ENCODE measurements around the gene GRK3.

The GRK3 gene

DNA sequence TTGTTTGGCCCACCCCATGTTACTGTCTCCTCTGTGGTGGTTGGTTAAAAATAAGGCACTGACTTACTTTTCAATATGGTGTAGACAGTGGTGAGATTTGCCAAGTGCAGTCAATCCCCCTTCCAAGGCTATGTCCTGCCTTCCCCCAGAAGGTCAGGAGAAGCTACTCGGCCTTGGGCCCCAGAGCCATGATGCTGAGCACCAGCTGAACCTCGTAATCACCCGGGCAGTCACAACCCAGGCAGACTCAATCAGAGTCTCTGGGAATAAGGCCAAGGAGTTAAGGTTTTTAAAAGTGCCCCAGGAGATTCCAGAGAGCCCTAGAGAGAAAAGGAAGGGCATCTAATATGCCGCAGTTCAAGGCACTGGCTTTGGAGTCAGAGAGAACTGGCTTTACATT lies 201.3 kb downstream of the GRK3 start:
- no peak for FAIRE-seq
- DNase-seq (ENCODE audit: extremely low spot score, insufficient read length, low read depth): no peak

DNA sequence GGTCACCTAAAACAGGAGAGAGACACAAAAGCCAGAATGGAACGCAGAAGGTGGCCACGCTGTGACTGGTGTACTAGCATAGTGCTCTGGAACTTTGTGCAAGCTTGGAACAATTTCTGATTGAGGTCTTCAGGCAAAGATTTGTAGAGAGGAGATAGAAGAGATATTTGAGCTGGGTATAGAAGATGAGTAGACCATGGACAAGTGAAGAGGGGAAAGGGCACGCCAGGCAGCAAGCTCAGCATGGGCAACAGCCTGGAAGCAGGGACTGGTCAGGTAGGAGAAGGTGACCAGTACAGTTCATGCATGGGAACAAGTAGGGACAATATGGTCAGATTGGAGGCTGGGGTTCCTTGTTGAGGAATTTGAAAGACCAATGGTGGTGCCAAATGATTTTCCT lies 201.9 kb downstream of the GRK3 start:
- FAIRE-seq (no peak), DNase-seq (ENCODE audit: extremely low spot score, insufficient read length, low read depth) (no peak)

DNA sequence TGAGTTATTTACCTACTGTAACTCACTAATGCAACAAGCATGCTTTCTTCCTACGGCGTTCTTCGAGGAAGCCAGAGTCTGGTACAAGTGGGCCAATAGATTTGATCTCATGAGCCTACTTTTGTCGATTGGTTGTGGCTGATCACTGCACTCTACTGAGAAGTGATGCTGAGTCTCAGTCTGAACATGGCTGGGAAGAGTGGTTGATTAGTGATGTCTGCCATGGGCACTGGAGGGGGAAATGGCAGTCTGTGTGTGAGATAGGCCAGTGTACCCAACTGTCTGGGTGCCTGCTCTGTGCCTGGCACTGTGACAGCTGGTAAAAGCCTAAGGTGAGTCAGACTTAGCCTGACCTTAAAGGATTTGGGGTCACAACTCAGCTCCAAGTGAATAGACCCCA lies 205.9 kb downstream of the GRK3 start:
- DNase-seq (ENCODE audit: extremely low spot score, insufficient read length, low read depth) (no peak), FAIRE-seq (no peak)

DNA sequence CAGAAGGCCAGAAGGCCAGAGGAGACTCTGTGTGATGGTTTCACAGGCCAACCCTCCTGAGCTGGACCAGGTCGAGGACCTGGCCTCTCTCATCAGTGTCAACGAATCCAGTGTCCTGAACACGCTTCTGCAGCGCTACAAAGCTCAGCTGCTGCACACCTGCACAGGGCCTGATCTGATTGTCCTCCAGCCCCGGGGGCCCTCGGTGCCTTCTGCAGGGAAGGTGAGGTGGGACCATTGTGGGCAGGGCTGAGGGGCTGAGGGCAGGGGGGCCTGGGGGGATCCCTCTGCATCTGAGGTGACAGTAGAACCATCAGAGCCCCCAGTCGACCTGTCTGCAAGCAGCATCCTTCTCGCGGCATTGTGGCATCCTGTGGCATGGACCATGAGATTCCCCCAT lies 207.8 kb downstream of the GRK3 start:
- no peak for DNase-seq (ENCODE audit: extremely low spot score, insufficient read length, low read depth)
- no peak for FAIRE-seq

DNA sequence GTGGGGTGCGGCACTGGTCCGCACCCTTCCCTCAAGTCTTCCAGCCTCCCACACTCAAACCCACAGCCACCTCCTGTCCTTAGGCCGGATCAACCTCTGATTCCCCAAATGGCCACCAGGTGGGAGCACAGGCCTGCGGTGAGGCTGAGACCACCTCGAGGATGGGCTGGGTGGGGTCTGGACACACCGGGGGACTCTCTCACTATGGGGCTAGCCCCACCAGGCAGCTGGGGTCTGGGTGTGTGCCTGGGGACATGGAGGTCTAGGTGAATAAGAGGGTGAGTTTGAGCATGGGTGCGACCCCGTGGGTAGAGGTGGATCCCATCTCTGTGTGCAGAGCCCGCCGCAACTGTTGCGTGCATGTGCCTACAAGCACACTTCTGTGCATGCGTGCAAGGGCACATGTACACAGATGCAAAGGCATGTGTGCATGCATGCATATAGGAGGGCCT lies 210.1 kb downstream of the GRK3 start:
- no peak for FAIRE-seq
- DNase-seq (ENCODE audit: extremely low spot score, insufficient read length, low read depth): no peak

DNA sequence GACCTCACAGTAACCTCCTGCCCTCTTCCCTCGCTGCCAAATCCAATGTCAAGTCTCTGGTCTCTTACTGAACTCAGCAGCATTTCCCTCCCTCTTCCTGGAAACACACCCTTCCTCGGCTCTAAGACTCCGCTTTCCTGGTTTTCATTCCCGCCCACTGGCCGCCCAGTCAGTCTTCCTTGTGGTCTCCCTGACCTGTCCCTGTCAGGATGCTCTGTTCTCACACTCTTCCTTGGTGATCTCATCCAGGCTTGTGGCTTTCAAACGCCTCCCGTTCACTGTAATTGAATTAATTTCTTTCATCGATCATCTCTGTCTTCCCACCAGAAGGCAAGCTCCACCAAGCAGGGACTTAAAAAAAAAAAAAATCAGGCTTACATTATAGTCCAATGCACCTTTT lies 211.1 kb downstream of the GRK3 start:
- FAIRE-seq: no peak
- DNase-seq (ENCODE audit: extremely low spot score, insufficient read length, low read depth): no peak

DNA sequence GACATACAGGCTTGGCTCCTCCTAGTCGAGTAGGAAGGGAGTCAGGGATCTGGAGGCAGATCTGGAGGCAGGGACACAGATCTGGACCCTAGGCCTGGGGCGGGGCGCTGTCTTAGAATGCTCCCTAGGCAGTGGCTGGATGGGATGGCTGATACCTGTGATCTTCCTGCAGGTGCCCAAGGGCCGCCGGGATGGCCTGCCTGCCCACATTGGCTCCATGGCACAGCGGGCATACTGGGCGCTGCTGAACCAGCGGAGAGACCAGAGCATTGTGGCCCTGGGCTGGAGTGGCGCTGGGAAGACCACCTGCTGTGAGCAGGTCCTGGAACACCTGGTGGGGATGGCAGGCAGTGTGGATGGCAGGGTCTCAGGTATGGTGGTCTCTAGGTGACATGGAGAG lies 212.9 kb downstream of the GRK3 start:
- DNase-seq (ENCODE audit: extremely low spot score, insufficient read length, low read depth): no peak
- no peak for FAIRE-seq

DNA sequence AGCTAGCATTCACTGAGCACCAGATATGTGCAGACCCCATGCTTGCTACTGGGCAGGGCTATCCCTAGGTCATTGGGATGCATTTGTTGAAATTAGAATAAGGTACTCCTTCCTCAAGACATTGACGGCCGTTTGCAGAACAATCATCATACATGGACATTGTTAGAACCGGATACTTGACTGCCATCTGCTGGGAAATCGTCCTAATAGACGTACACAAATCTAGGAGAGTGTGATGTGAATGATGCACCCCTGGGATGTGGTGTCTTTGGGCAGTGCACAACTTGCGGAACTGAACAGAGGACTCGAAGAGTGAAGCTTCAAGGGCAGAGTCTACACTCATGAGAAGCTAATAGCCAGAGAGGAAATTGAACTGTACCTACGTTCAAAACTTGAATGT lies 213.4 kb downstream of the GRK3 start:
- FAIRE-seq (peak; percentile 46), DNase-seq (ENCODE audit: extremely low spot score, insufficient read length, low read depth) (peak; percentile 12)
